H7 (cell line): ENCODE measurements around the gene MAK. TPM values are rescaled to one million over a fixed set of nuclear protein-coding genes. Genes with fewer than 3 reads are reported as not detected.
"Not testable (repeated sequence)": the region's sequence is repeated elsewhere in the genome, so short reads cannot be mapped to it uniquely, and the experiment has no call there.

Source experiments
- DNase-seq: peaks from one replicate; pipeline ENCODE4 v3.0.0; 2012
- H3K27me3 ChIP-seq: 2 replicates; pipeline ENCODE4 v1.6.0; 2011; ENCODE audit warnings: mild to moderate bottlenecking, low read length; ENCODE audit not compliant: control insufficient read depth, insufficient read depth
- H3K36me3 ChIP-seq: replicated peaks from 2 replicates; pipeline ENCODE4 v1.5.1; 2011; ENCODE audit warnings: low read length; ENCODE audit not compliant: control insufficient read depth, insufficient read depth
- H3K4me3 ChIP-seq: 2 replicates; pipeline ENCODE4 v1.5.1; 2011; ENCODE audit warnings: low read depth, mild to moderate bottlenecking, control low read depth, low read length, moderate library complexity; ENCODE audit not compliant: insufficient read depth
- total RNA-seq: library from RNA; depleted of rRNA; stranded (reverse); fragments of >200 nt; shearing (Covaris generic); gene quantifications from 2 replicates; pipeline ENCODE4 v1.2.3, GENCODE V29; 2014

MAK gene
- total RNA-seq, 1 experiment from 2014 or later = 0.07 TPM

DNA sequence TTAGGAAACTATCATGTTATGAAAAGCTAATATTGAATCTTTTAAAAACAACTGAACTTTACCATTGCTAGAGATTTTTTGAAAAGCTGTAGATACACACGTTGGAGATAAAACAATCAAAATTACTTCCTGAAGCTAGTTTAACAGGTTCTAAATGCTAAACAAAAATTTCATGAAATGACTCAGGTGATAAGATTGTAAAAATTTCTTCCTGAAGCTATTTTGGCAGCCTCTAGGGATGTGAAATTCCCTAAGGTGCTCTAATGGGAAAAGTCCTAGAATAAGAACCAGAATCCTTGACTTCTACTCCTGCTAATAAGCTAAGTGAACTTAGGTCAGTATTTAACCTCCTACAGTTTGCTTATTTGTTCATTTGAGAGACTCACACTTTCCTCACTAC is 35.0 kb upstream of the MAK start:
- DNase-seq = no peak
- Histone ChIP-seq H3K4me3 (no peak overlapping the region), H3K36me3 (no peaks in the 10 kb centered on the region), H3K27me3 (no peaks in the 10 kb centered on the region; the same call in 1 of the 2 replicates)

DNA sequence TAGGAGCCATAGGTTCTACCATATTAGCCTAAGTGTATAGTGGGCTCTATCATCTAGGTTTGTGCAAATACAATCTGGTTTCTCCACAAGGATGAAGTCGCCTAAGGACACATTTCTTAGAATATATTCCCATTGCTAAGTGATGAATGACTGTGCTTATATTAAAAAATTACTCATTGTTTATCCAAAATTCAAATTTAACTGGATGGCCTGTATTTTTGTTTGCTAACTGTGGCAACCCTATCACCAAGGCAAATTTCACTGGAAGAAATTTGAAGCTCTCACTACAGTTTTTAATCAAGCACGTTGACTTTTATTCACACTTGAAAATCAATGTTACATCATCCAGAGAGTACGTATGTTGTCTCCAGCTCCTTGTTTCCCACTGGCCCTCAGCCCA is 29.6 kb upstream of the MAK start:
- no peaks in the 10 kb centered on the region for H3K27me3 ChIP-seq
- DNase-seq = no peak
- H3K36me3 ChIP-seq = no peaks in the 10 kb centered on the region
- no peak overlapping the region for H3K4me3 ChIP-seq

DNA sequence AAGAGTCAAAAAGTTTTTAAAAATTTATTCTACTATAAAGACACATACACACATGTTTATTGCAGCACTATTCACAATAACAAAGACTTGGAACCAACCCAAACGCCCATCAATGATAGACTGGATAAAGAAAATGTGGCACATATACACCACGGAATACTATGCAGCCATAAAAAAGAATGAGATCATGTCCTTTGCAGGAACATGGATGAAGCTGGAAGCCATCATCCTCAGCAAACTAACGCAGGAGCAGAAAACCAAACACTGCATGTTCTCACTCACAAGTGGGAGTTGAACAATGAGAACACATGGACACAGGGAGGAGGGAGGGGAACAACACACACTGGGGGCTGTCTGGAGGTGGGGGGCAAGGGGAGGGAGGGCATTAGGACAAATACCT is 28.4 kb upstream of the MAK start:
- DNase-seq, H3K27me3 ChIP-seq, H3K36me3 ChIP-seq, H3K4me3 ChIP-seq: not testable (repeated sequence)

DNA sequence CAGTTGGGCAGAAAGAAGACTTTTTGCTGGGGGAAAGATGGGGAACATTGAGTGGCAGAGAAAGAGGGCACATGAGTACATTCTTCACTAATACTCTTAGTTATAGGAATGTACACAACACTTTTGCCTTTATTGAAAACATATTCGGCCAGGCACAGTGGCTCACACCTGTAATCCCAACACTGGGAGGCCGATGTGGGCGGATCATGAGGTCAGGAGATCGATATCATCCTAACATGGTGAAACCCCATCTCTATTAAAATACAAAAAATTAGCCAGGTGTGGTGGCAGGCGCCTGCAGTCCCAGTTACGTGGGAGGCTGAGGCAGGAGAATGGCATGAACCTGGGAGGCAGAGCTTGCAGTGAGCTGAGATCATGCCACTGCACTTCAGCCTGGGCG is 24.7 kb upstream of the MAK start:
- H3K27me3 ChIP-seq, H3K4me3 ChIP-seq, H3K36me3 ChIP-seq, DNase-seq: not testable (repeated sequence)

GRCh38 chr6:10862361-10862760 is 24.0 kb upstream of the MAK start:
- Histone ChIP-seq H3K36me3 (no peaks in the 10 kb centered on the region), H3K4me3 (no peak overlapping the region), H3K27me3 (no peaks in the 10 kb centered on the region)
- DNase-seq = peak; percentile 26

GRCh38 chr6:10861086-10861485 is 22.7 kb upstream of the MAK start:
- Histone ChIP-seq H3K4me3 (no peak overlapping the region), H3K27me3 (no peaks in the 10 kb centered on the region), H3K36me3 (no peaks in the 10 kb centered on the region)
- no peak for DNase-seq

DNA sequence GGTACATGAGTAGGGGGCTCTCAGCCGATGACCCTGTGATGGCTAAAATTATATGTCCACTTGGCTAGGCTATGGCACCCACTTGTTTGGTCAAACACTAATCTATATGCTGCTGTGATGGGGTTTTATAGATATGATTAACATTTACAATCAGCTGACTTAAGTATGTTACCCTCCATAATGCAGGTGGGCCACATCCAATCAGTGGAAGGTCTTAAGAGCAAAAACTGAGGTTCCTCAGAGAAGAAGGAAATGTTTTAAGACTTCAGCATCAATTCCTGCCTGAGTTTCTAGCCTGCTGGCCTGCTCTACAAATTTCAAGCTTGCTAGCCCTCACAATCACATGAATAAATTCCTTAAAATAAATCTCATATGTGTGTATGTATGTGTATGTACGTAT is 18.9 kb upstream of the MAK start:
- H3K4me3 ChIP-seq = no peak overlapping the region
- DNase-seq = no peak
- H3K36me3 ChIP-seq = no peaks in the 10 kb centered on the region
- H3K27me3 ChIP-seq = no peaks in the 10 kb centered on the region

- Histone ChIP-seq H3K27me3 (no peaks in the 10 kb centered on the region), H3K36me3 (no peaks in the 10 kb centered on the region), H3K4me3 (no peak overlapping the region)
- DNase-seq = peak; percentile 32
These were observed 16.7 kb upstream of the MAK start for GRCh38 chr6:10854922-10855632.

GRCh38 chr6:10853849-10854300 is 15.5 kb upstream of the MAK start:
- H3K27me3 ChIP-seq, DNase-seq, H3K4me3 ChIP-seq, H3K36me3 ChIP-seq: not testable (repeated sequence)

- H3K27me3 ChIP-seq = no peaks in the 10 kb centered on the region
- H3K36me3 ChIP-seq = no peaks in the 10 kb centered on the region
- no peak overlapping the region for H3K4me3 ChIP-seq
- no peak for DNase-seq
These were observed 14.1 kb upstream of the MAK start for GRCh38 chr6:10852361-10852960.

DNA sequence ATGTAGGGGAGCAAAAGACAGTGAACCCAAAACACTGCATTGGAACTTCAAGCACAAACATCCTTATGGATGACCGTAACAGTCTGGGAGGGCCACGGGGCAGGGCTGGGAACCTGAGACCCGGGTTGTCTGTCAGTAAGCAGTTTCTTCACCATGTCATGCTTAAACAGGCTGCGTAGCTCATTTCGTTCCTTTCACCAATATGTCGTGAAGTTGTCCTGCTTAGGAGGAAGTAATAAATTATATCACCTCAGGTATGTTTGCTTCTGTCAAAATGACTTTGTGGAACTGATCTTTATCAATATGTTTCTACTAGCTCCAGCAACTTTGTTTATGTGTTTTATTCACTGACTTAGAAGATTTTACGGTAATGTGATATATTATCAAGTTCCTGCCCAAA is 12.4 kb upstream of the MAK start:
- no peak for DNase-seq

GRCh38 chr6:10849901-10850300 is 11.6 kb upstream of the MAK start:
- H3K4me3 ChIP-seq = no peak overlapping the region

More for the DNA sequence above, 12.4 kb upstream of the MAK start:
- Histone ChIP-seq H3K36me3 (no peaks in the 10 kb centered on the region), H3K27me3 (no peaks in the 10 kb centered on the region), H3K4me3 (no peak overlapping the region)

DNA sequence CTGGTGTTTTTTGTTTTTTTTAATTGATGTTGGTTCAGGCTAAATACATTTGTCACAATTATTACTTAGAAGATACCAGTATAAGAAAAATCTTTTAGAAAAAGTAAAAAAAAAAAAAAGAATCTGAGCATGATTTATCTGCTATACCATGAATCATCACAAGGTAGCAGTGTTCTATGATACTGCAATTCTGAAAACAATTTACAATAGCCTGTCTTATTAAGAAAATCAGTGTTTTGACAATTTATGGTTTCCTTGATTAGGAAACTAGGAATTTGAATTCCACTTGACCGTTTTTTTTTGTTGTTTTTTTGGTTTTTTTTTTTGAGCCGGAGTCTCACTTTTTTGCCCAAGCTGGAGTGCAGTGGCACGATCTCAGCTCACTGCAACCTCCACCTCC is 9.3 kb upstream of the MAK start:
- no peak for DNase-seq
- Histone ChIP-seq H3K4me3 (no peak overlapping the region), H3K27me3 (no peaks in the 10 kb centered on the region; the same call in 1 of the 2 replicates), H3K36me3 (no peaks in the 10 kb centered on the region)

More at GRCh38 chr6:10849901-10850300, 11.6 kb upstream of the MAK start:
- Histone ChIP-seq H3K27me3 (no peaks in the 10 kb centered on the region), H3K36me3 (no peaks in the 10 kb centered on the region)
- no peak for DNase-seq

GRCh38 chr6:10843554-10843953 is 5.2 kb upstream of the MAK start:
- no peaks in the 10 kb centered on the region for H3K36me3 ChIP-seq
- peaks cover 8% of the 10 kb centered on the region; the same call in 1 of the 2 replicates for H3K27me3 ChIP-seq
- no peak for DNase-seq
- H3K4me3 ChIP-seq = no peak overlapping the region

- Histone ChIP-seq H3K4me3 (peak overlapping the region; percentile 63; the same call in 1 of the 2 replicates), H3K27me3 (peaks cover 28% of the 10 kb centered on the region), H3K36me3 (no peaks in the 10 kb centered on the region)
- DNase-seq = no peak
These were observed 525 bp upstream of the MAK start for GRCh38 chr6:10838794-10839333.
